H54 (cell line): ENCODE results near the gene FGD5.

ENCODE experiments used
- DNase-seq: peaks from one replicate; pipeline ENCODE4 v3.0.0; 2011; ENCODE audit warnings: low spot score, mixed read lengths; ENCODE audit not compliant: insufficient read length
- FAIRE-seq: peaks from 3 replicates; lab custom pipeline; 2011; peaks lifted over from hg19 to GRCh38; lab: Jason Lieb, UNC
- POLR2A ChIP-seq: IDR thresholded peaks from 2 replicates; pipeline ENCODE4 v1.6.1; 2011; ENCODE audit warnings: low read depth, mild to moderate bottlenecking, low read length

Gene FGD5

GRCh38 chr3:14818804-14819500, at the start of gene FGD5:
Gene FGD5, plus strand, starts transcription at chr3:14818962. Its CDS starts 110 bp downstream, at chr3:14819072.
- FAIRE-seq (no peak), DNase-seq (no peak)
- TF ChIP-seq POLR2A: no peak

GRCh38 chr3:14769544-14770325, 49.0 kb upstream of the FGD5 start:
- DNase-seq (no peak), FAIRE-seq (no peak)
- TF ChIP-seq POLR2A: no peak

- FAIRE-seq: no peak
- TF ChIP-seq POLR2A: no peak
These were observed 48.2 kb upstream of the FGD5 start for GRCh38 chr3:14770591-14770990.

GRCh38 chr3:14771593-14772497, 46.9 kb upstream of the FGD5 start:
- DNase-seq (no peak), FAIRE-seq (no peak)
- no peak for TF ChIP-seq POLR2A

More at GRCh38 chr3:14770591-14770990, 48.2 kb upstream of the FGD5 start:
- no peak for DNase-seq

- no peak for TF ChIP-seq POLR2A
- FAIRE-seq: no peak
These were observed 46.1 kb upstream of the FGD5 start for GRCh38 chr3:14772533-14773138.

GRCh38 chr3:14773281-14773680, 45.5 kb upstream of the FGD5 start:
- DNase-seq (no peak), FAIRE-seq (no peak)
- TF ChIP-seq POLR2A: no peak

More at GRCh38 chr3:14772533-14773138, 46.1 kb upstream of the FGD5 start:
- DNase-seq: no peak

- no peak for FAIRE-seq
- TF ChIP-seq POLR2A: no peak
- DNase-seq: no peak
These were observed 45.1 kb upstream of the FGD5 start for GRCh38 chr3:14773691-14774128.

GRCh38 chr3:14774431-14774830, 44.3 kb upstream of the FGD5 start:
- no peak for TF ChIP-seq POLR2A
- DNase-seq: no peak
- FAIRE-seq: no peak

- FAIRE-seq (no peak), DNase-seq (no peak)
- no peak for TF ChIP-seq POLR2A
These were observed 43.8 kb upstream of the FGD5 start for GRCh38 chr3:14775011-14775410.

GRCh38 chr3:14775563-14775962, 43.2 kb upstream of the FGD5 start:
- no peak for TF ChIP-seq POLR2A
- FAIRE-seq (no peak), DNase-seq (no peak)

GRCh38 chr3:14779069-14779685, 39.6 kb upstream of the FGD5 start:
- TF ChIP-seq POLR2A: no peak
- FAIRE-seq: no peak
- no peak for DNase-seq

GRCh38 chr3:14780927-14781507, 37.7 kb upstream of the FGD5 start:
- peak; percentile 60 for DNase-seq
- FAIRE-seq: peak; percentile 52
- TF ChIP-seq POLR2A: no peak

GRCh38 chr3:14783480-14784086, 35.2 kb upstream of the FGD5 start:
- no peak for DNase-seq
- no peak for FAIRE-seq
- no peak for TF ChIP-seq POLR2A
